ENCODE measurements around the gene CMIP.

The CMIP gene

DNA sequence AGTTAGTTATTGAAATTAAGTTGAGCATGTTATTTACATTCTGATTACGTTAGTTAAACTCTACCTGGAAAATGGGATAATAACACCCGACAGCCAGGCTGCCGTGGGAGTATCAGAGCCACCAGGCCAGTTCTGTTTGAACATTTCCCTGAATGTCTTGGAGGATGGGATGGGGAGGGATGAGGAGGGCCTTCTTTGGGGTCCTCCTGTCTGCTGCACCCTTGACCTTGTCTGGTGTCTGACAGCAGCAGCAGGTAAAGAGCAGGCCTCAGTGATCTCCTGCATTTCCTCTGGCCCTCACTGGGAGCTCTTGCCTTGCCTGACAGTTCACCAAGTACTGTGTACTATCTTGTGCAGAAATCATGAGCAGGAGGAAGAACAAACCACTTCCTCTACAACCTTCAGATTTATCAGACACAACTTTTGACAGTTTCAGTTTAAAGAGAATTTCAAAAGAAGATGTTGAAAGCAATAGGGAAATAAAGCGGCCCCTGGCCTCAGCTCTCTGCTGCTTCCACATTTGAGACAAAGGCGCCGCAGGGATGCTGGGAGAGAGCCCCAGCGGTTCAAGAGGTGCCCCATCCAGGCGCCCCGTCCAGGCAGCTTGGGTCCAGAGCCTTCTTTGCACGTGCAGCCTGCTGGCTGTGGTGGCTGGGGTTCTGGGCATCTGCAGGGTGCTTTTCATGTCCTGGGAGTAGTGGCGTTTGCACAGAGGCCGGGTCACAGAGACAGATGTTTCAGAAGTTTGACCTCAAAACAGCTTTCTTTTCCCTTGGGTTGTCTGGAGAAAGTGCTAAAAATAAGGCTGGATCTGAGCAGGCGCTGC is 25.3 kb downstream of the CMIP start:
- no peaks in the 10 kb centered on the region for H3K27me3 ChIP-seq (replicated peaks)
- no peaks in the 10 kb centered on the region for H3K36me3 ChIP-seq (replicated peaks)
- DNase-seq, result no peak
- H3K4me3 ChIP-seq (ENCODE audit: low read depth, low read length), result no peak overlapping the region
- in situ Hi-C loops (cut with HindIII; ENCODE audit: low pct_ligation_motif_present, low sequenced_read_pairs), result no loop called here
- H3K27ac ChIP-seq, result no peak overlapping the region
- TF ChIP-seq, protein P1, sequence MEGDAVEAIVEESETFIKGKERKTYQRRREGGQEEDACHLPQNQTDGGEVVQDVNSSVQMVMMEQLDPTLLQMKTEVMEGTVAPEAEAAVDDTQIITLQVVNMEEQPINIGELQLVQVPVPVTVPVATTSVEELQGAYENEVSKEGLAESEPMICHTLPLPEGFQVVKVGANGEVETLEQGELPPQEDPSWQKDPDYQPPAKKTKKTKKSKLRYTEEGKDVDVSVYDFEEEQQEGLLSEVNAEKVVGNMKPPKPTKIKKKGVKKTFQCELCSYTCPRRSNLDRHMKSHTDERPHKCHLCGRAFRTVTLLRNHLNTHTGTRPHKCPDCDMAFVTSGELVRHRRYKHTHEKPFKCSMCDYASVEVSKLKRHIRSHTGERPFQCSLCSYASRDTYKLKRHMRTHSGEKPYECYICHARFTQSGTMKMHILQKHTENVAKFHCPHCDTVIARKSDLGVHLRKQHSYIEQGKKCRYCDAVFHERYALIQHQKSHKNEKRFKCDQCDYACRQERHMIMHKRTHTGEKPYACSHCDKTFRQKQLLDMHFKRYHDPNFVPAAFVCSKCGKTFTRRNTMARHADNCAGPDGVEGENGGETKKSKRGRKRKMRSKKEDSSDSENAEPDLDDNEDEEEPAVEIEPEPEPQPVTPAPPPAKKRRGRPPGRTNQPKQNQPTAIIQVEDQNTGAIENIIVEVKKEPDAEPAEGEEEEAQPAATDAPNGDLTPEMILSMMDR (IDR thresholded peaks at IDR 0.05; ENCODE audit: low read depth, low read length, missing control alignments), result no peak

GRCh38 chr16:81470796-81471636 is 26.4 kb downstream of the CMIP start:
- no peak overlapping the region for H3K27ac ChIP-seq
- DNase-seq, result no peak
- no peaks in the 10 kb centered on the region for H3K27me3 ChIP-seq (replicated peaks)
- TF ChIP-seq, protein P1 (IDR thresholded peaks at IDR 0.05; ENCODE audit: low read depth, low read length, missing control alignments), result no peak
- no peaks in the 10 kb centered on the region for H3K36me3 ChIP-seq (replicated peaks)
- in situ Hi-C loops (cut with HindIII; ENCODE audit: low pct_ligation_motif_present, low sequenced_read_pairs), result no loop called here
- no peak overlapping the region for H3K4me3 ChIP-seq (ENCODE audit: low read depth, low read length)

DNA sequence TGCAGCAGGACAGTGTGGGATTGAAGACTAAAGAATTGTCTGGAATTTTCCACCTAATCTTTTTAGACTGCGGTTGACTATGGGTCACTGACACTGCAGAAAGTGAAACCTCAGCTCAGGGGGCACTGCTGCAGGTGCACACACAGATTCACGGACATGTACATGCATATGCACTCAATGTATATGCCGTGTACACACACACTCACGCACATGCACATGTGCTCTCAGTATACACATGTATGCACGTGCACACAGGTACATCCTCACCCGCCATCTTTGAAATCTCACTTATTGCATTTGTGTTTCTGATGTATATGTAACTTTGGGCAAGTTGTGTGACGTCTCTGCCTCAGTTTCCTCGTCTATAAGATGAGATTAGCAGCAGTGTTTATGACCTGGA is 27.3 kb downstream of the CMIP start:
- Histone ChIP-seq H3K36me3 (replicated peaks) (no peaks in the 10 kb centered on the region), H3K27ac (no peak overlapping the region), H3K27me3 (replicated peaks) (no peaks in the 10 kb centered on the region), H3K4me3 (ENCODE audit: low read depth, low read length) (no peak overlapping the region)
- DNase-seq, result no peak
- in situ Hi-C loops (cut with HindIII; ENCODE audit: low pct_ligation_motif_present, low sequenced_read_pairs), result no loop called here
- TF ChIP-seq, protein P1 (IDR thresholded peaks at IDR 0.05; ENCODE audit: low read depth, low read length, missing control alignments), result no peak

DNA sequence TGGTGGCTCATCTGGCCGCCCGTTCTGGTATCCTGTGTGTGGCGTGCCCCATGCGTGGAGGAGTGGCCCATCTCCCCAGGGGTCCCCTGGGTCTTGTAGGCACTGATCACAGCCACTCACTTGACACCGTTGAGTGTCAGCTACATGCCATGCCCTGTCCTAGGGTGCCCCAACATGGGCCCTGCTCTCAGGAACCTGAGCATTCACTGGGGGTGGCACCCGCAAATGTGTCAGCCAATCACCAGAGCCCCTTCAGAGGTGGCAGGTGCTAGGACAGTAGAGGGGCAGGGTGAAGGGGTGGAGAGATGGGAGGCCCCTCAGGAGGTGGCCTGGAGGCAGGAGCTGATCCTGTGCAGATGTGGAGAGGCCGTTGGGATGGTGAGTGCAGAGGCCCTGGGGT is 27.8 kb downstream of the CMIP start:
- in situ Hi-C loops (cut with HindIII; ENCODE audit: low pct_ligation_motif_present, low sequenced_read_pairs), result no loop called here
- Histone ChIP-seq H3K27ac (no peak overlapping the region), H3K36me3 (replicated peaks) (no peaks in the 10 kb centered on the region), H3K27me3 (replicated peaks) (no peaks in the 10 kb centered on the region), H3K4me3 (ENCODE audit: low read depth, low read length) (no peak overlapping the region)
- no peak for DNase-seq
- TF ChIP-seq, protein P1 (IDR thresholded peaks at IDR 0.05; ENCODE audit: low read depth, low read length, missing control alignments), result no peak

GRCh38 chr16:81473066-81473488 is 28.5 kb downstream of the CMIP start:
- TF ChIP-seq, protein P1 (IDR thresholded peaks at IDR 0.05; ENCODE audit: low read depth, low read length, missing control alignments), result peak; percentile 23
- Histone ChIP-seq H3K36me3 (replicated peaks) (no peaks in the 10 kb centered on the region), H3K27ac (peak overlapping the region; percentile 65), H3K4me3 (ENCODE audit: low read depth, low read length) (no peak overlapping the region), H3K27me3 (replicated peaks) (no peaks in the 10 kb centered on the region)
- in situ Hi-C loops (cut with HindIII; ENCODE audit: low pct_ligation_motif_present, low sequenced_read_pairs), result no loop called here
- peak; percentile 63 for DNase-seq
